ENCODE measurements around the gene PLK3.
A peak's percentile ranks its signal among the peaks of the same experiment; 100 is the strongest.

PLK3 gene

DNA sequence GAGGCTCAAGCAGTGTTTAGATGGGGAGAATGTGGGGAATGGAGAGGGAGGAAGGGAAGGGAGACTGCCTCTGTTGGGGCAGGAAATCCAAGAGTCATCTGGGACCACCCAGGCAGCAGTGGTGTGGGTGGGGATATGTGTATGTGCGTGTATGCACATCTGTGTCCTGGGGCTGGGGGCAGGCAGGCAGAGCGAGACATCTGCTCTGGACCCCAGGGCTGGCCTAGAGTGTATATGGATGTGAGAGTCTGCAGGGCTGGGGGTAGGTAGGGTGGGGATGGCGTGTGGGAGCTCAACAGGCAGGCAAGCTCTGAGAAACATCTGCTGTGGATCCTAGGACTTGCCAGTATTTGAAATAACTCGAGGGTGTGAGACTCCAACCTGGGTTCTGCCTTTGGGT, 39.4 kb downstream of the PLK3 start:
- Histone ChIP-seq H3K4me1 (ENCODE audit: control insufficient read depth, insufficient read depth, low read length) (no peaks in the 10 kb centered on the region), H3K4me3 (ENCODE audit: low read depth, low read length) (no peak overlapping the region), H3K9me3 (ENCODE audit: control insufficient read depth, insufficient read depth, low read length) (no peaks in the 10 kb centered on the region)

DNA sequence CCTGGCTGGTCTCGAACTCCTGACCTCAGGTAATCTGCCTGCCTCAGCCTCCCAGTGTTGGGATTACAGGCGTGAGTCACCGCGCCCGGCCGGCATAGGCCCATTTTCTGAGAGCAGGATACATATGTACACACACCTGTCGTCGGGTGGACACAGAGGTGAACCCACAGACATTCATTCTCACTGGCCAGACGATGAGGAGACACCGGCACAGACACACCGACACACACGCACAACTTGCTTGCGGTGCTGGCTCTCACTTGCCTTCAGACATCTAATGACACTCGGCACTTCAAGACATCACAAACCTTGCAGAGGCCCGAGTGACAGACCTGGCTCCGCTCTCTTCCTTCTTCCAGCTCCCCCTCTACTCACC, 42.3 kb downstream of the PLK3 start:
- Histone ChIP-seq H3K4me3 (ENCODE audit: low read depth, low read length) (peak overlapping the region; percentile 61), H3K9me3 (ENCODE audit: control insufficient read depth, insufficient read depth, low read length) (no peaks in the 10 kb centered on the region), H3K27me3 (ENCODE audit: control insufficient read depth, insufficient read depth, low read length) (peaks cover 9% of the 10 kb centered on the region), H3K4me1 (ENCODE audit: control insufficient read depth, insufficient read depth, low read length) (no peaks in the 10 kb centered on the region), H3K9ac (ENCODE audit: low read depth, low read length) (no peak overlapping the region), H3K36me3 (ENCODE audit: control insufficient read depth, insufficient read depth, low read length) (no peaks in the 10 kb centered on the region)

More for the DNA sequence above, 39.4 kb downstream of the PLK3 start:
- Histone ChIP-seq H3K27me3 (ENCODE audit: control insufficient read depth, insufficient read depth, low read length) (peaks cover 9% of the 10 kb centered on the region), H3K9ac (ENCODE audit: low read depth, low read length) (no peak overlapping the region), H3K36me3 (ENCODE audit: control insufficient read depth, insufficient read depth, low read length) (no peaks in the 10 kb centered on the region)

DNA sequence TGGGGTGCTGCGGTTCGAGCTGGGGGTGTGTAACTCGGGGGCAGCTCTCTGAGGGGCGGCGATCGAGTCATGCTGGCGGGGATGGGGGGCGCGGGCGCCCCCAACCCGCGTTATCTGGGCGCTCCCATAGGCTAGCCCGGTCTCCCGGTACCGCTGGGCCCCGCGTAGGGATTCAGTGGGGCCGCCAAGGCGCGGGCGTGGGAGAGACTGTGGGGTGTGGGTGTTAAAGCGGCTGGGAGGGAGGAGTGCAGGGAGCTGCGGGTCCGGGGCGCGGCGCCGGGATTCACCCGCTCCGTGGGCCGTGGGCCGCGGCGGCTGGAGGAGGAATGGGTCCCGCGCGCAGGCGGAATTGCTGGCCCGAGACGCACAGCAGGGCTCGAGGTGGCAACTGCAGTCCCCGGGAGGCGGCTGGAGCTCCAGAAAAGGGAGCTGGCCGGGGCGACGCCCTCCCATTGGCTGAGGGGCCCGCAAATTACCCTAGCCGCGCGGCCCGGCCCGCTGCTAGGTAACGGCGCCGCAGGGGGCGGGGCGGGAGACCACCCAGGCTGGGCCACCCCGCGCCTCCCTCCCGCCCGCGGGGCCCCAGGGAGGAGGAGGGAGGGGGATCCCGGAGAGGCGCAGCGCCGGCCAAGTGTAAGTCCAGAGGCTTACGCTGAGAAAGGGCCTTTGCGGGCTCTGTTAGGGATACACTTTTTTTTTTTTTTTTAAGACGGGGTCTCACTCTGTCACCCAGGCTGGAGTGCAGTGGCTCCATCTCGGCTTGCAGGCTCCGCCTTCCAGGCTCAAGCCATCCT, 42.9 kb downstream of the PLK3 start, which contains the start of gene PTCH2:
TSS of gene PTCH2 (minus strand) at position 392 of the 794 bp plus-strand sequence. CDS start at position 71, 321 bp downstream.
- peaks cover 9% of the 10 kb centered on the region for H3K27me3 ChIP-seq (ENCODE audit: control insufficient read depth, insufficient read depth, low read length)
- no peaks in the 10 kb centered on the region for H3K36me3 ChIP-seq (ENCODE audit: control insufficient read depth, insufficient read depth, low read length)
- H3K4me3 ChIP-seq (ENCODE audit: low read depth, low read length): peak within 1 kb of the TSS; percentile 61
- H3K4me1 ChIP-seq (ENCODE audit: control insufficient read depth, insufficient read depth, low read length): no peaks in the 10 kb centered on the region
- H3K9me3 ChIP-seq (ENCODE audit: control insufficient read depth, insufficient read depth, low read length): no peaks in the 10 kb centered on the region
- H3K9ac ChIP-seq (ENCODE audit: low read depth, low read length): no peak within 1 kb of the TSS

DNA sequence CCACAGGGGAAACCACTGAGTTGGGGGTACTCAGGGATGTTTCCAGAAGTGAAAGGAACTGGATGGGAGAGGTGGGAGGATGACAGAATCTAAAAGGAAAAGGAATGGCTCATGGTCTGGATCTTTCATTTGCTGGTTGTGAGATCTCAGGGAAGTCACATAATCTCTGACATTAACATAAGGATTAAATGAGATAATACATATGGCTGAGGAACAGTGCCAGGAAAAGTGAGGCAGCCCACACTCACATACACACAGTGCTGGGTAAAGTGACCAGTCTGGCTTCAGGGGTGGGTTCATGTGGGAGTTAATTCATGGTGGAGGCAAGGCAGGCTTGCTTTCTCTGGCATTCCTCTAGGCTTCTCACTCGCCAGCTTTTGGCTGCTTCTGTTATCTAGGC, 46.8 kb downstream of the PLK3 start:
- H3K27me3 ChIP-seq (ENCODE audit: control insufficient read depth, insufficient read depth, low read length): peaks cover 4% of the 10 kb centered on the region
- no peaks in the 10 kb centered on the region for H3K9me3 ChIP-seq (ENCODE audit: control insufficient read depth, insufficient read depth, low read length)
- no peaks in the 10 kb centered on the region for H3K36me3 ChIP-seq (ENCODE audit: control insufficient read depth, insufficient read depth, low read length)
- H3K4me3 ChIP-seq (ENCODE audit: low read depth, low read length): no peak overlapping the region
- H3K9ac ChIP-seq (ENCODE audit: low read depth, low read length): no peak overlapping the region
- H3K4me1 ChIP-seq (ENCODE audit: control insufficient read depth, insufficient read depth, low read length): no peaks in the 10 kb centered on the region

DNA sequence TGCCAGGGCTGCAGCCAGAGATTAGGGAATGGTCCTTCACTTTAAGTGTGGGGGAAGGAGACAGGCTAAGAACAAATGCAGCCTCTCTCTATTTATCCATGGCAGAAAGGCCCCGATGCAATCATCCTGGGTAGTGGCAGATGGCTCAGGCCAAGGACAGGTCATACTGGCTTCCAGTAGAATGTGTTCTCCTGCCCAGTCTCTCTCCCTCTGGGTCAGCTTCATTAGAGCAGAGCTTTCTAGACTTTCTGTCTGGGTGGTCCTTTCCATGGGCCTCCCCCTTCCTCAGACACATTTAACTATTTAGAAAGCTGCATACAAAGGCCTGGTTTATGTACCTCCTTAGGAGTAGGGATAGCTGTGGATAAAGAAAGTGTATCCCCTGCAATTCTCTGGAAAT, 47.7 kb downstream of the PLK3 start:
- Histone ChIP-seq H3K9ac (ENCODE audit: low read depth, low read length) (no peak overlapping the region), H3K4me1 (ENCODE audit: control insufficient read depth, insufficient read depth, low read length) (no peaks in the 10 kb centered on the region), H3K4me3 (ENCODE audit: low read depth, low read length) (no peak overlapping the region), H3K36me3 (ENCODE audit: control insufficient read depth, insufficient read depth, low read length) (no peaks in the 10 kb centered on the region), H3K27me3 (ENCODE audit: control insufficient read depth, insufficient read depth, low read length) (no peaks in the 10 kb centered on the region), H3K9me3 (ENCODE audit: control insufficient read depth, insufficient read depth, low read length) (no peaks in the 10 kb centered on the region)

DNA sequence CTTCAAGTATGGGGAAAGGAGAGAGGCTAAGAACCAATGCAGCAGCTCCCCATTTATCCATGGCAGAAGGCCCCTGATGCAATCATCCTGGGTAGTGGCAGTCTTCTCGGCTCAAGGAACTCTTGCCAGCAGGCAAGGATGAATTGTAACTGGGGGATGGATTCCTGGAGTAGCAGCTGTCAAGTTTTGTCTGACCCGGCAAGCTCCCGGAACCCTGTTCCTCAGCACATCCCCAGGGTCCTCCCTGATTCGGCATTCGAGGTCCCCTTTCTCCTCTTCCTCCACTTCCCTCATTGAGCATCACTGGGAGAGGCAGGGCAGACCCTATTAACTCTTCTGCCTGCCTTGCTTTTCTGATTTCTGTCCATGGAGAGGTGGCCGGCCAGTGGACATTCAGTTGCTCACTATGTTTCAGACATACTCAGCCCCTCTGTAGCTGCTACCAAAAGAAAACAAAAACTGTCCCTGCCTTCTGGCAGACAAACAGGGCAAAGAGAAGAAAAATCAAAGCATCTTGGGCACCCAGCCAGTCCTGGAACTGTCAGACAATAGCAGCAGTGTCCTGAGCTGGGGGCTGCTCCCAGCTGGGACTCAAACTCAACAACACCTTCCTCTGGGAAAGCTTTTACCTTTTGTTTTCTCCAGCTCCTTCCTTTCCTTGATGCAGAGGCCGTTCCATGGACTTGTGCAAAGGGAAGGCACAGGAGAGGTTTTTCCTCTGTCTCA, 48.4 kb downstream of the PLK3 start:
- Histone ChIP-seq H3K27me3 (ENCODE audit: control insufficient read depth, insufficient read depth, low read length) (no peaks in the 10 kb centered on the region), H3K4me3 (ENCODE audit: low read depth, low read length) (no peak overlapping the region), H3K9ac (ENCODE audit: low read depth, low read length) (no peak overlapping the region), H3K36me3 (ENCODE audit: control insufficient read depth, insufficient read depth, low read length) (no peaks in the 10 kb centered on the region), H3K4me1 (ENCODE audit: control insufficient read depth, insufficient read depth, low read length) (no peaks in the 10 kb centered on the region), H3K9me3 (ENCODE audit: control insufficient read depth, insufficient read depth, low read length) (no peaks in the 10 kb centered on the region)

DNA sequence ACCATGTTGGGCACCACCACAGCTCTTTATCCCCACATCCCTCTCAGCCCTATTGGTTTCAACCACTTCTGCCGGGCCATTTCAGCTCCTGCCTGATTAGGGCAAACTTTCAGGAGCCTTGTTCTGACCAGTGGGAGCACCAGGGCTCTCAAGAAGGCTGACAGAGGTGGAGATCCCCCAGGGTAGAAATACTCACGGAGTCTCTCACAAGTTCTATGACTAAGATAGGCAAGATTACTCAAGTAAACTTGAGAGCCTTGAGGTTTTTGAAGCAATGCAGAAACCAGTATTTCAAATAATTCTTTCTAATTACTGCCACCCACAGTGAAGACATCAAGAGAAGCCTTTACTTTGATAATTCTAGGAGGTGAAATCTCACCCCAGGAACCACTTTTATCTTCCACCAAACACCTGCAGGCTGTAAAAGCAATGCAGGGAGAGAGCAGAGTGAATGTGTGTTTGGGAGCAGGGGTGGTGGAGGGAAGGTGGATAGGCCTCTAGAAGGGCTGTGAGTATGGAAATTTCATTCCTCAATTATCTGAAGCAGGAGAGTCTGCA, 49.5 kb downstream of the PLK3 start:
- Histone ChIP-seq H3K36me3 (ENCODE audit: control insufficient read depth, insufficient read depth, low read length) (no peaks in the 10 kb centered on the region), H3K9me3 (ENCODE audit: control insufficient read depth, insufficient read depth, low read length) (no peaks in the 10 kb centered on the region), H3K4me1 (ENCODE audit: control insufficient read depth, insufficient read depth, low read length) (no peaks in the 10 kb centered on the region), H3K27me3 (ENCODE audit: control insufficient read depth, insufficient read depth, low read length) (no peaks in the 10 kb centered on the region), H3K4me3 (ENCODE audit: low read depth, low read length) (no peak overlapping the region), H3K9ac (ENCODE audit: low read depth, low read length) (no peak overlapping the region)

DNA sequence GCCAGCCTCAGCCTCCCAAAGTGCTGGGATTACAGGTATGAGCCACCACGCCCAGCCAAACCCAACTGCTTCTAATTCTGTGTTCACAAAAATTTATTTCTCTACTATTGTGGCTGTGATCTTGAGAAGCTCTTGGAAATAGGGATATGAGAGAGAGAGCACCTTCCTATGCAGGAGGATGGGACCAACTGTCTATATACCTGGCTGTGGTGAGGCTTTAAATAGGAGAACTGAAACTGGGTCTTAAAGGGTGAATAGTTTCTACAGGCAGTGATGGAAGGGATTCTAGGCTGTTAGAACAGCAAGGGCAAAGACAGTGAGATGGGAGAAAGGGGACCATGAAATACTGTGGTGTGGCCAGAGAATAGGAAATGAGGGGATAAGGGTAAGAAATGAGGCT, 51.1 kb downstream of the PLK3 start:
- Histone ChIP-seq H3K9me3 (ENCODE audit: control insufficient read depth, insufficient read depth, low read length) (no peaks in the 10 kb centered on the region), H3K9ac (ENCODE audit: low read depth, low read length) (no peak overlapping the region), H3K4me3 (ENCODE audit: low read depth, low read length) (no peak overlapping the region), H3K36me3 (ENCODE audit: control insufficient read depth, insufficient read depth, low read length) (no peaks in the 10 kb centered on the region), H3K27me3 (ENCODE audit: control insufficient read depth, insufficient read depth, low read length) (no peaks in the 10 kb centered on the region), H3K4me1 (ENCODE audit: control insufficient read depth, insufficient read depth, low read length) (no peaks in the 10 kb centered on the region)

DNA sequence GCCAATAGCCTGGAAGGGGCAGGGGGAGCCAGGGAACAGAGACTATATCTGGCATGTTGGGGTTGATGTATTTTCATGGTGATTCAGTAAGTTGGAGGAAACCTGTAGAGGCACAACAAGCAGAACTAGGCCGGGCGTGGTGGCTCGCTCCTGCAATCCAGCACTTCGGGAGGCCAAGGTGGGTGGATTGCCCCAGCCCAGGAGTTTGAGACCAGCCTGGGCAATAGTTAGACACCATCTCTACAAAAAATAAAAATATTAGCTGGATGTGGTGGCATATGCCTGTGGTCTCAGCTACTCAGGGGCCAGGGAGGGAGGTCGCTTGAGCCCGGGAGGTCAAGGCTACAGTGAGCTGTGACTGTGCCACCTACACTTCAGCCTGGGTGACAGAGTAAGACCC, 53.0 kb downstream of the PLK3 start:
- Histone ChIP-seq H3K27me3 (ENCODE audit: control insufficient read depth, insufficient read depth, low read length) (no peaks in the 10 kb centered on the region), H3K4me3 (ENCODE audit: low read depth, low read length) (no peak overlapping the region), H3K36me3 (ENCODE audit: control insufficient read depth, insufficient read depth, low read length) (no peaks in the 10 kb centered on the region), H3K4me1 (ENCODE audit: control insufficient read depth, insufficient read depth, low read length) (no peaks in the 10 kb centered on the region), H3K9me3 (ENCODE audit: control insufficient read depth, insufficient read depth, low read length) (no peaks in the 10 kb centered on the region), H3K9ac (ENCODE audit: low read depth, low read length) (no peak overlapping the region)

DNA sequence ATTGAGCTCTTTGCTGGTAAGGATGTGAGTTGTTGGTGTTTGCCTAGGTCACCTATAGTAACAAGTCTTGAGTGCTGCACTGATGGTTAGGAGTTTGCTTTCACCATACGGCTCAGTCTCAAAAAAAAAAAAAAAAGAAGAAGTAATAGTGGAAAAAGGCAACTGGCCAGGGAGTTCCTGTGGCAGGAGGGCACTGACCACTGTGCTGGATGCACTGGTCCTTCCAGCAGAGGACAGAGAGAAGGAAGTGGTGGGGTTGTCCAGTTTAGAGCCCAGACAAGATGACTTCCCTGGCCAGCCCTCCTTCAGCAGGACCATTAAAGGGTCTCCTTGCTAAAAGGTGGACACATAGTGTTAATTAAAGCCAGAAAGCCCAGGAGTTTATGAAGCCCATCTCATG, 54.8 kb downstream of the PLK3 start:
- Histone ChIP-seq H3K4me3 (ENCODE audit: low read depth, low read length) (no peak overlapping the region), H3K4me1 (ENCODE audit: control insufficient read depth, insufficient read depth, low read length) (no peaks in the 10 kb centered on the region), H3K9me3 (ENCODE audit: control insufficient read depth, insufficient read depth, low read length) (no peaks in the 10 kb centered on the region), H3K9ac (ENCODE audit: low read depth, low read length) (no peak overlapping the region), H3K27me3 (ENCODE audit: control insufficient read depth, insufficient read depth, low read length) (no peaks in the 10 kb centered on the region), H3K36me3 (ENCODE audit: control insufficient read depth, insufficient read depth, low read length) (no peaks in the 10 kb centered on the region)
